ENCODE data around the gene SLC35C1.
A peak's percentile ranks its signal among the peaks of the same experiment; 100 is the strongest.

Gene SLC35C1

DNA sequence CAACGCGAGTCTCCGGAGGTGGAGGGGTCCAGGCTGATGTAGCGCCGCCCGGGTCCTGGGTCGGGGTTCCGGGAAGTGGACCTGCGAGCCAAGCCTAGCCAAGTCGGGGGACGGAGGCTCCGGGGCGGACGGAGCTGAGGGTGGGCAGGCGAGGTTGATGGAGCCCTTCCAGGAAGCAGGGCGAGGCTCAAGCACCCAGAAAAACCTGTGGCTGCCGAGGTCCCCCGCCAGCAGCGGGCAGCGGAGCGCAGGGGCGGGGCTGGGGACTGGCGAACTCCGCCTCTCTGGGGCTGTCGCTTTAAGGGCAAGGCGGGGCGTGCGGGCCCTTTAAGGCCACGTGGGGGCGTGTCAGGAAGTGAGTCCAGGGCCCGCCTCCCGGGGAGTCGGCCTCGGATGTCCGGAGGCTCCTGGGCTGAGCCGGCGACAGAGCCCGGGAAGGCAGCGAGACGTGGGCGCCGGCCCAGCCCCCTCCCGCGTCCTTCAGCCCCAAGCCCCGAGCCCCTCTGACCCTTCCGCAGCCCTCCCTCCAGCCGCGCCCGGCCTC is at the start of gene SLC35C1:
Gene SLC35C1, plus strand, starts transcription at position 389 of the 544 bp plus-strand sequence. CDS start 653 bp downstream, outside the sequence.
- peak; percentile 95 for DNase-seq (ENCODE audit: low read depth)

DNA sequence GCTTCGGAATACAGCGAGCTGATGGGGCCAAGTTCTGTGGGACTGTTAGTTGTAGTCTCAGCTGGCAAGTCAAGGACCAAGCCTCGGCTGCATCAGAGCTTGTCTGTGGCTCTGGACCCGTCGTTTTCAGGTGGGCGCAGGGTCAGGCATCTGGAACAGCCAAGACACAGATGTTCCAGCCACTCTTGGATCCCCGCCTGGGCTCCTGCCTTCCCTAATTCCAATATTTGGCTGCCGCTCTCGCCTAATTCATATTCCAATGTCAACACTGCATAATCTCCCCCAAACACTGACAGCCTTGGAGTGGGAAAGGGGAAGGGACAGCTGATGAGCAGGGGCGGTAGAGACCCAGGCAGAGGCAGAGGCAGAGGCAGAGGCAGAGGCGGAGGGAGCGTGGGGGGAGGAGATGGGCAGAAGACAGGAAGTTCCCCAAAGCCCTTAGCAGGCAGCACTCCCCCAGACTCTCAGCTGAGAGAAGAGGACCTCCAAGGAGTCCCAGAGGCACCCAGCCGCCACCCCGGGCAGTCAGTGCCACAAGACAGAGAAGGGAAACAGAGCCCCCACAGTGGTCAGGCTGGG is 49.6 kb upstream of the SLC35C1 start:
- no peak for DNase-seq (ENCODE audit: low read depth)

DNA sequence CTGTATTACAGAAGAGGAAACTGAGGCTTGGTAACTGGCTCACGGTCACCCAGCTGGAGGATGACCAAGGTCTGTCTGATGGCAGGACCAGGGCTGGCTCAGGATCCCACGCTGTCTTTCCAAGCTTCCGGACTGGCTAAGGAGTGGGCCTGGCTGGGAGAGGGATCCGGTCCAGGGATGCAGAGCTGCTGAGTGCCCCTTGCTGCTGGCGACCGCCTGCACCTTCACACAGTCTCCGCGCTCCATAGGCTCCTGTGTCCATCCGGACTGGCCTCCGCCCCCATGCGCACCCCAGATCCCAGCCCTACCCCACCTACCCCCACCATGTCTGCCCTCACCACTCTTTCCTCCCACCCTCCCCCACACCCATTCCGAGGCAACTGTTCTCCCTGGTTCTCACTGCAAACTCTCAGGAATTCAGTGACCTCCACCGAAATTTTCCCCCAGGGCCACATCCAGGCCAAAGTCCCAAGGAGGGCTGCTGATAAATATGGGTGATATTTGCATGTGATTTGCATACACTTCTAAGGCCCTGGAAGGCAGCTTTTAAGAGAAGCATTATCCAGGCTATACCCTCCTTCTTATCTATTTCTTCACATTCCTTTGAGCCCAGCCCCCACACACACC is 48.5 kb upstream of the SLC35C1 start:
- DNase-seq (ENCODE audit: low read depth) = no peak

DNA sequence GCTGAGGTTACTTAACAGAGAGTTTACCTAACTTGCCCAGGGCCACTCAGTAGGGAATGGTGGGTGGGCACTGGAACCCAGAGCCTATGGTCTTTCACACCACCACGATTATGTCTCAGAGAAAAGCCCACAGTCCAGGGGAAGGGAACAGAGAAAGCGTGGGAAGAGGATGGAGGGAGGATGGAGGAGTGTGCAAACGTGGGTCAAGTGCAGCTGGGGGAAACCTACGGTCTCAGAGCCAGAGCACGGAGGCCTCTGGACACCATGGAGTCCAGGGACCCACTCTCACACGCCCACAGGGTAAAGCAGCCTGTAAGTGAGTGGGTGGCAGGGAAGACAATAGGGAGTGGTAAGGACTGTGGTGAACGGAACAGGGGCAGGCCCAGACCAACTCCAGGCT is 47.3 kb upstream of the SLC35C1 start:
- DNase-seq (ENCODE audit: low read depth) = no peak

DNA sequence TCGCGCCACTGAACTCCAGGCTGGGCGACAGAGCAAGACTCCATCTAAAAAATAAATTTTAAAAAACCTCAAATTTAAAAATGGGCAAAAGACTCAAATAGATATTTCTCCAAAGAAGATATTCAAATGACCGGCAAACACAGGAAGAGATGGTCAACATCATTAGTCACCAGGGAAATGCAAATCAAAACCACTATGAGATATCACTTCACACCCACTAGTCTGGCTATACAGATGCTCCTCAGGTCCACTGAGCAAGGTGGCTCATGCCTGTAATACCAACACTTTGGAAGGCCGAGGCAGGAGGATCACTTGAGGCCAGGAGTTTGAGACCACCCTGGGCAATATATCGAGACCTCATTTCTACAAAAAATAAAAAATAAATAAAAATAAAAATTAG is 43.3 kb upstream of the SLC35C1 start:
- no peak for DNase-seq (ENCODE audit: low read depth)

DNA sequence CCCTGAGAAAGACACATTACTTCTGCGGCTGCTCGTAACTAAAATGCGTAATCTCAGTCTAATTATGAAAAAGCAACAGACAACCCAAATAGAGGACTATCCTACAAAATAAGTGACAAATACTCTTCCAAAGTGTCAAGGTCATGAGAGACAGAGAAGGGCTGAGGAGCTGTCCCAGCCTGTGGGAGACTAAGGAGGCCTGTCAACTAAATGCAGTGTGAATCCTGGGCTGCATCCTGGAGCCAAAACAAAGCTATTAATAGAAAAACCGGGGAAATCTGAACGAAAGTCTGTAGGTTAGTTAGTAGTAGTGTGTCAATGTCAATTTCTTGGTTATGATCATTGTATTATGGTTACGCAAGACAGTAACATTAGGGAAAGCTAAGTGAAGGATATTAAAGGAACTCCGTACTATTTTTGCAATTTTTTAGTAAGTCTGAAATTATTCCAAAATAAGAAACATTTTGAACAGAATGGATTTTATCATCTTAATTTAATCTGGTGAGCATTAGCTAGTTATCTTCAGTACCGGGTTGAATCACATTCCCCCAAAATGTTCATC is 39.8 kb upstream of the SLC35C1 start:
- no peak for DNase-seq (ENCODE audit: low read depth)

DNA sequence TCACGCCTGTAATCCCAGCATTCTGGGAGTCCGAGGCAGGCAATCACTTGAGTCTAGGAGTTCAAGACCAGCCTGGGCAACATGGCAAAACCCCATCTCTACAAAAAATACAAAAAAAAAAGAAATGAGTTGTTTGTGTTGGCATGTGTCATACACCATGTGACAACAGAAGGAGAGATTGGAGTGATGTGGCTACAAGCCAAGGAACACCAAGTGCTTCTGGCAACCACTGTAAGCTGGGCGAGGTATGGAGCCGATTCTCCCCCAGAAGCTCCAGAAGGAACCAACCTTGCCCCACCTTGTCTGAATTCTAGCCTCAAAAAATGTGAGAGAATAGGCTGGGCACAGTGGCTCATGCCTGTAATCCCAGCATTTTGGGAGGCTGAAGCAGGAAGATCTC is 39.1 kb upstream of the SLC35C1 start:
- DNase-seq (ENCODE audit: low read depth) = no peak

DNA sequence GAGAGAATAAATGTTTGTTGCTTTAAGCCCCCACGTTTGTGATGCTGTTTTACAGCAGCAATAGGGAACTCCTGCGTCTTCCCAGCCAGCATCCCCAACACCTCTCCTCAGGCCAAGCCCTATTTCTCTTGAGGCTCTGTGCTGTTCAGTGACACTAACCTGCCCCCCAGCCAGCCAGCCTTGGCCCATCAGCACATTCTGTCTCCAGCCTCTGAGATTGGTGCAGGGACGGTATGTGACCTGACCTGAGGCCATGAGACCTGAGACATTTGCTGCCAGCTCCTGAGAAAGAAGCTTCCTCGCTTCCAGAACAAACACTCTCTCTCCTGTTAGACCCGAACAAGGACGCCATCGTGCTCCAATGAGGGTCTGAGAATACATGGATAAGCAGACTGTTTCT is 38.5 kb upstream of the SLC35C1 start:
- no peak for DNase-seq (ENCODE audit: low read depth)

DNA sequence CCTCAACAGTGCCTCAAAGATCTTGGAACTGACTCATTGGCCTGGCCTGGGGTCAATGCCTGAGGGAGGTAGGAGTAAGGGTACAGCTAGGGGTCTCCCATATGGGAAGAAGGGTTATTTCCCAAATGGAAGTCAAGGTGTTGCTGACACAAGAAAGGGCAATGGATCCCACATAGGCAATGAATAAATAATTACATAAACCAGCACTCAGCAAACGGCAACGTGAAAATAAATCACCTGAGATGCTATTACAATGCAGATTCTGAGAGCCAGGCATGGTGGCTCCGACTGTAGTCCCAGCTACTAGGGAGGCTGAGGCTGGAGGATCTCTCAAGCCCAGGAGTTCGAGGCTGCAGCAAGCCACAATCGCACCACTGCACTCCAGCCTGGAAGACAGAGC is 36.5 kb upstream of the SLC35C1 start:
- DNase-seq (ENCODE audit: low read depth) = no peak

DNA sequence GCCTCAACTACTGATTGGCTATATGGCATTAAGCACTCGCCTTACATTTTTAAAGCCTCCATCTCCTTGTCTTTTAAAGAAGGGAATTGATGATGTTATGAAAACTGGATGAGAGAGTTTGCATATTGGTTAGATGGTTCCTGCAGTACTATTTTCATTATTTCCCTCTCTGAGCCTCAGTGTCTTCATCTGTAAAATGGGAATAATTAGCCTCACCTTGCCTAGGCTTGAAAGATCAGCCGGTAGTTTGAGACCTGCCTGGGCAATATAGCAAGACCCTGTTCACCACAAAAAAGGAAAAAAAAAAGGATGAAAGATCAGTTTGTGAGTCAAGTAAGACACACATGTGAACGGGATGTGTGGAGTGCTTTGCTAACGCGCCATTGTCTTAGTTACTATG is 35.0 kb upstream of the SLC35C1 start:
- no peak for DNase-seq (ENCODE audit: low read depth)

DNA sequence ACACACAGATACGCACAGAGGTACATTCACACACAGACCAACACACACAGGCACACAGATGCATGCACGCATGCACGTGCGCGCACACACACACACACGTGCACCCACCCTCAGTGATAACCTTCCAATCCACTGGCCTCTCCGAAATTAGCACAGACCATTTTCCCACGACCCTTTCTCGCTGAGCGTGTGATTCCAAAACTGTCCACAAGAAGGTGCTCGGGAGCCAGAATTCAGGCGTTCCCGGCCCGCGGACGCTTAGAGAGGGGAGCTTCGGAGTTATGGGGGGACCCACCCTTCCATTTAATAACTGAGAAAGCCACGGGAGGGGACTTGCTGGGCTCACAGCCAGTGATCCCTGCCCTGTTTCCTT is 33.8 kb upstream of the SLC35C1 start:
- DNase-seq (ENCODE audit: low read depth) = peak; percentile 59

DNA sequence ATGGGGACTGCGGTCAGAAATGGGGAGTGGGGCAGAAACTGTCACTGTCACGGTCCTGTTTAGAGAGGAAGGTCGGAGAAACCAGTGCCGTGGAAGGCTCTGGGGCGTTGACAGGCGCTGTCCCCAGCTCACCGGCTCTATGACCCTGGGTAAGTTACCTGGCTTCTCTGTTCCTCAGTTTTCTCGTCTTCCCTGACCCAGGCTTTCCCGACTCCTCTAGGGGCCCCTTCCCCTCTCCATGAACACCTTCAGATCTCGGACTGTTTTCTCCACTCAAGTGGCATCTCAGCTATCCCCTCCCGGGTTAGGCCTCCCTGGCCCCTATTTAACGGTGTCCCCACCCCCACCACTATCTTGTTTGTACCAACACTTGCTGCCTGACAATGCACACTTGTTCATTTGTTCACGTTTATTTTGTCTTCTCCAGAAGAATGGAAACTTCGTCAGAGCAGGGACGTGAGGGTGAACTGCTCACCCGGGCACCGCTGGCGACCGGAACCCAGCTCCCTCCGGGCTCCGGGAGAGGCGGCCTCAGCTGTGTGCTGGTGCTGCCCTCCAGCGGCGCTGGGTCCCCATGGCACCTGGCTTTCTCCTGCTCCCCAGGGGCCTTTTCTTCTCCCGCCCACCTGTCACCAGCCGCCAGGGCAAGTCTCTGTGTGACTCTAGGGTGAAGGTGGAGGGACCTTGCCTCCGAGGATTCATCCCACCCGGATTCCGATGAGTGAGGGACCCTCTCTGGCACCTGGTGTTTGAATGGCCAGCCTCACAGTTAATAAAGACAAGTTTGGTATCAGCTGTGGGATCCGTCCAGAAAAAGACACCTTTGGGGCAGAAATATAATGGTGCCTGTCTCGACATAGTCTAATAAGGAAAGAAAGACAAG is 33.1 kb upstream of the SLC35C1 start:
- DNase-seq (ENCODE audit: low read depth) = peak; percentile 76

DNA sequence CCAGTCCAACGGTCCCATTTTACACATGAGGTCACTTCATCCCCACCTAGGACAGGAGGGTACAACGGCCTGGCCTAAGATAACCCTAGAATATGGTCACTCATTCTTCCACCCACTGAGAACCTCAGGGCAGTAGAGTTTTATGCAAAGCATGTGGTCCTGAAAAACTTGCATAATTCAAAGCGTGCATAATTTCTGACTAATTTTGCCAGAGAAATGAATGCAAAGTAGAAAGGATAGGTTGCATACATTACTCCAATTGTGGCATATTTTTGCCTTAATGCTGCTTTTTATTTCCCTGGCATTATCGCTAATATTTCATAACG is 32.5 kb upstream of the SLC35C1 start:
- DNase-seq (ENCODE audit: low read depth) = no peak

DNA sequence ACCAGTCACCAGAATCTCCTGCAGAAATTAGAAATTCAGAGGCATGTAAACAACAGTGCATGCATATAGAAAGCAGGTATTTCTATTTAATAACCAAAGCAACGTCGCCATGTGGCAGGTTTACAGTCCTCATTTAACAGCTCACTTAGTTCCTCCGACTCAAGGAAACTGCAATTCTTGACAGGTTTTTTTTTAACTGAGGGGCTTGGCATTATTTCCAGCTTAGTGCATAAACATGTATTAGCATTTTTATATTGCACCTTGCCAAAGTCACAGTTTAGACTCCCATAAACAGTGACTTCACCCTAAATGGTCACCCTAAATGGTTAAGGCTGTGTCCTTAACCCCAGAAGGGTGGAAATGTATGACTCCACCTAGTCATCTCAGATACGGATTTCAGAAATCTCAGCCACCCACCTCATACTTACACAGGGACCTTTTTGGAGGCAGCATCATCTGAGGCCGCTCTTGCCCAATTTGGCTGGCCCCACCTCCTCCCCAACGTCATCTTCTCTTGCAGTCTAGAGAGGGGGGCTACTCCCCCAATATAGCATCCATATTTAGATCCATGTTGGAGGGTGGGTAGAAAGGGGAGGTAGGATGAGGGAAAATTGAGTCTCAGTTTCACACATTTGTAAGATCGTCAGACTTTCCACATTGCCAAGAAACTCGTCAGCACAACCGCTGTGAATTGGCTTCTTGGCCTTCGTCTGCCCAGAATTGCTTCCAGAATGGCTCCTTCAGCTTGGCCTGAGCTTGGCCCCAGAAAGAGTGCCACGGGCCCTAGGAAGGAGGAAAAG is 31.8 kb upstream of the SLC35C1 start:
- no peak for DNase-seq (ENCODE audit: low read depth)

DNA sequence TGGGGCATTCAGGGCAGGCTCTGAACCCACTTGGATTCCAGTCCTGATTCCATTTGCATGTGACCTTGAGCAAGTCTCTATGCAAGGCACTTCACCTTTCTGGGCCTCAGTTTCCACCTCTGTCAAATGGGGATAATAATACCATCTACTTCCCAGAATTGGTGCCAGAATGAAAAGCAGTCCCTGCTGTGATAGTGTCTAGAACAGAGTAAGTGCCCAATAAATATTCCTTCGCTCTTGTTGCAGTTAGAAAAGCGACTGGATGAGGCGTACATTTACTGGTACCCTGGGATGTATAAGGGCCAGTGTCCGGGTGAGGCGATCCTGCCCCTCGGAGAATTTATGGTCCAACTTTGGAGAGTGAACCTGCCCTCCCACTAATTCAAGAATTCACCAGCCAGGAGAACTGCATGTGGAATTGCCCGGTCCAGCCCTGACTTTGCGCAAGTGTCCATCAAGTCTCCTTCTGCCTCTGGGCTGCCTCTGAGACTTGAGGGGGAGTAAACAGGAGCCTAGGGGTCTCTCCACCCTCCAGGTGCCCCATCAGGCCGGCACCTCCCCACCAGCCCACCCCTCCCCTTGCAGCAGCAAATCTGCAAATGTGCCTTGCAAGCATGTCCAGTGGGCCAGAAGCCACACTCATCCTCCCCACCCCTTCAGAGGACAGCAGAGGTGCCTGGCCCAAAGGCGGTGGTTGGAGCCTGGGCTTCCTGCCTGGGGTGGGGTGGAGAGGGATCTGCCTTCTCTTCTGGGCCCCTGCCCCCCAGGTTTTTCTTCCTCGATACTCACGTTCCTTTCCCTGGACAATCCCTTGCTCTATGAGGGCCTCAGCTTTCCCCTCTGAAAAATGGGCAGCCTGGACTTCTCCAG is 30.9 kb upstream of the SLC35C1 start:
- DNase-seq (ENCODE audit: low read depth) = no peak

DNA sequence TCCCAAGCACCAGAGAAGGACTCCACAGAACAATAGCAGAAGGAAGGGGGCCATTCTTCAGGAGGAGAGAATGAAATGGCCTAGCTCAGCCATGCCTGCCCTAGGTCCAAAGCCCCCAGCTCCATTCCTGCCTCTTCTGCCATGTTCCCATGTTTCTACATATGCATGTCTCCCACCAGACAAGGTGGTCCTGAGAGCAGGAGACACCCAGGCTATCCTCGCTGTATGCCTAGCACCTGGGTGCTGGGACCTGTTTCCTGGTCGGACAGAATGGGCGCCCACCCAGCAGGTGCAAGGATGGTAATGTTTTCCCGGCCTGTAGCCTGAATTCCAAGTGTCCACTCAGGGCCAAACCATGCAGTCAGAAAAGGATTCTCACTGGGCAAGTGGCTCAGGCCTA is 30.2 kb upstream of the SLC35C1 start:
- no peak for DNase-seq (ENCODE audit: low read depth)

DNA sequence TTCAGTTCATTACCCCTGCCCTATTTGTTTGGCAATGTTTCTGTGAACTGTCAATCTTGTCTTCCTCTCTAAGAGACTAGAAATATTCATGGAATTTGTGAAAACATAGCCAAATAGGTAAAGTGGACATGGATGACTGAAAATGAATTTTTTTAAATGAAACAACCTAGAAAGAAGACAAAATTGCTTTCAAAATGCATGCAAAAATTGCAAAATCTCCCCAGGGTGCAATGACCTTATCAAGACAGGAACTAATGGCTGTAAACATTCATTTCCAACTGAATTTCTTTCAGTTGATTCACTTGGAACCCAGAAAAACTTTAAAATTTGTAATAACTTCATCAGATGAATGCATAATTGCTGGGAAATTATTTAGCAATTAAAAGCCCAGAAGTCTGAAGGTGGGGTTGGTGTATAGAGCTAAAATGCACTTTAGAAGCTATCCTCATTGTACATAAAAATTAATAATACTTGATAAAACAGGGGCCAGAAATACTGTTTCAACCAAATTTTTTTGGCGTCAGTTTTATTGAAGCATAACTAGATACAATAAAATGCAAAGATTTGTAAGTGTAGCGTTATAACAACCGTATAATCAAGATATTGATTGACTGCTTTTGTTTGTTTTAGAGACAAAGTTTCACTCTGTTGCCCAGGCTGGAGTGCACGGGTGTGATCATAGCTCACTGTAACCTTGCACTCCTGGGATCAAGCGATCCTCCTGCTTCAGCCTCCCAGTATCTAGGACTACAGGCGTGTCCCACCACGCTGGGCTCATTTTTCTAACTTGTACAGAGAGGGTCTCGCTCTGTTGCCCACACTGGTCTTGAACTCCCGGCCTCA is 27.6 kb upstream of the SLC35C1 start:
- no peak for DNase-seq (ENCODE audit: low read depth)

DNA sequence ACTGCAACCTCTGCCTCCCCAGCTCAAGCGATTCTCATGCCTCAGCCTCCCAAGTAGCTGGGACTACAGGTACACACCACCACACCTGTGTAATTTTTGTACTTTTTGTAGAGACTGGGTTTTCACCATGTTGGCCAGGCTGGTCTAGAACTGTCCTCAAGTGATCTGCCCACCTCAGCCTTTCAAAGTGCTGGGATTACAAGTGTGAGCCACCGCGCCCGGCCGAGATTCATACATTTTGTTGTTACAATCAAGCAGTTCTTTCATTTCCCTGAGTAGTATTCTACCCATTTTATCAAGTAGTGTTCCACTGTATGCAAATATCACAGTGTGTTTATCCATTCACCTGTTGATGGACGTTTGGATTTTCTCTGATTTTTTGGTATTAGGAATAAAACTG is 26.6 kb upstream of the SLC35C1 start:
- DNase-seq (ENCODE audit: low read depth) = no peak

DNA sequence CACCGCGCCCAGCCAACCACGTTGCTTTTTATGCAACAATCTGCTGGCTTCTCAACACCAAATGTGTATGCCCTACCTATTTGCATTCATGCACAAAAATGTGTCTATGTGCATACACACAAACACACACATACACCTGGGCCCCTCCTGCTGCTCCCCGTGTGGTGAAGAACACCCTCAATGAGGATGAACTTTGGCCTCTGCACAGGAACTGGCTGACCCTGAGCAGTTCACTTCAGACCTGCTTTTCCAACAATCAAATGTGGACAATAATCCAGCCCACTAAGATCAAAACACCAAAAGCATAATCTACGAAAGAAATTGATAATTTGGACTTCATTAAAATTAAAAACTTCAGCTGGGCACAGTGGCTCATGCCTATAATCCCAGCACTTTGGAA is 25.3 kb upstream of the SLC35C1 start:
- no peak for DNase-seq (ENCODE audit: low read depth)

DNA sequence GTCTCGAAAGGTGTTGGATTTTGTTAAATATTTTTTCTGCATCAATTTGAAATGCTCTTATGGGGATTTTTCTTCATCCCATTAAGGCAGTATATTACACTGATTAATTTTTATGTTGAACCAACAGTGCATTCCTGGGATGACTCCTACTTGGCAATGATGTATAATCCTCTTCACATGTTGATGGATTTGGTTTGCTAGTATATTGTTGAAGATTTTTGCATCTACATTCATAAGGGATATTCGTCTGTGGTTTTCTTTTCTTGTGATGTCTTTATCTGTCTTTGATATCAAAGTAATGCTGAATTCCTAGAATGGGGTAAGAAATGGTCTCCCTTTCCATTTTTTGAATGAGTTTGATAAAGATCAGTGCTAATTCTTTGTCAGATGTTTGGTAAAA is 18.7 kb upstream of the SLC35C1 start:
- no peak for DNase-seq (ENCODE audit: low read depth)

Data from activated gamma-delta T cell treated with anti-CD3 and anti-CD28 coated beads, Interleukin-2, amount 50 U/mL, for 16 hours (primary cell).